Measurements from ENCODE around the gene PARK7.

DNA sequence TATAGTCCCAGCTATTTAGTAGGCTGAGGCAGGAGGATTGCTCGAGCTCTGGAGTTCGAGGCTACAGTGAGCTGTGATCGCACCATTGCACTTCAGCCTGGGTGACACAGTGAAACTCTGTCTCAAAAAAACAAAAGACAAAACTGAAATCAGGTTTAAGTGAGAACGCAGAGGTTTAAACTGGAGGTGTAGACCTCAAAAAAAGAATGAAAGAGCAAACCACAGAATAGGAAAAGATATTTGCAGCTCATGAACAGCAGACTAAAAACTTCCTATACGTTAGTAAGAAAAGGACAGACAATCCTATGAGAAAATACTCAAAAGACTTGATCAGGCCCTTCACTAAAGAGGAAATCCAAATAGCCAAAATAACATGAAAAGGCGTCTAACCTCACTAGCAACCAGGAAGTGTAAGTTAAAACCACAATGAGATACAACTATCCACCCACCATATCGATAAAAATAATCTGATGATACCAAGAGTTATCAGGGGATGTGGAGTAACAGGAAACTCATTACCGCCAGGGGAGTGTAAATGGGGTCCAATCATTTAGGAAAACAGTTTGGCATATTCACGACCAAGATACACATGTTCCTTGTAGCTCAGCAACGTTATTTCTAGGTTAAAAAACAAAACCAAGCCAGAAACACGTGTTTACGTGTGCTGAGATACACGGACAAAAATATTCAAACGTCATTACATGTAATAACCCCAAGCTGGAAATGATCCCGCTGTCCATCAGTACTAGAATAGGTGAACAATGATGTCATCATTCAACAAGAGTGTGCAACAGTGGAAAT lies 30.7 kb upstream of the PARK7 start:
- TF ChIP-seq, protein P1, sequence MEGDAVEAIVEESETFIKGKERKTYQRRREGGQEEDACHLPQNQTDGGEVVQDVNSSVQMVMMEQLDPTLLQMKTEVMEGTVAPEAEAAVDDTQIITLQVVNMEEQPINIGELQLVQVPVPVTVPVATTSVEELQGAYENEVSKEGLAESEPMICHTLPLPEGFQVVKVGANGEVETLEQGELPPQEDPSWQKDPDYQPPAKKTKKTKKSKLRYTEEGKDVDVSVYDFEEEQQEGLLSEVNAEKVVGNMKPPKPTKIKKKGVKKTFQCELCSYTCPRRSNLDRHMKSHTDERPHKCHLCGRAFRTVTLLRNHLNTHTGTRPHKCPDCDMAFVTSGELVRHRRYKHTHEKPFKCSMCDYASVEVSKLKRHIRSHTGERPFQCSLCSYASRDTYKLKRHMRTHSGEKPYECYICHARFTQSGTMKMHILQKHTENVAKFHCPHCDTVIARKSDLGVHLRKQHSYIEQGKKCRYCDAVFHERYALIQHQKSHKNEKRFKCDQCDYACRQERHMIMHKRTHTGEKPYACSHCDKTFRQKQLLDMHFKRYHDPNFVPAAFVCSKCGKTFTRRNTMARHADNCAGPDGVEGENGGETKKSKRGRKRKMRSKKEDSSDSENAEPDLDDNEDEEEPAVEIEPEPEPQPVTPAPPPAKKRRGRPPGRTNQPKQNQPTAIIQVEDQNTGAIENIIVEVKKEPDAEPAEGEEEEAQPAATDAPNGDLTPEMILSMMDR (IDR thresholded peaks at IDR 0.05; ENCODE audit: low read length), result no peak
- TF ChIP-seq EZH2 (IDR thresholded peaks at IDR 0.05; ENCODE audit: borderline replicate concordance, low read length), result no peak
